GM18499 (cell line): ENCODE results near the gene FER1L5.

Experiments
- ATAC-seq: cut with Tn5 transposase; IDR thresholded peaks from one replicate; pipeline ENCODE4 v1.9.1; 2021; ENCODE audit warnings: moderate number of reproducible peaks; ENCODE audit not compliant: insufficient read depth, unreplicated experiment

Gene FER1L5

DNA sequence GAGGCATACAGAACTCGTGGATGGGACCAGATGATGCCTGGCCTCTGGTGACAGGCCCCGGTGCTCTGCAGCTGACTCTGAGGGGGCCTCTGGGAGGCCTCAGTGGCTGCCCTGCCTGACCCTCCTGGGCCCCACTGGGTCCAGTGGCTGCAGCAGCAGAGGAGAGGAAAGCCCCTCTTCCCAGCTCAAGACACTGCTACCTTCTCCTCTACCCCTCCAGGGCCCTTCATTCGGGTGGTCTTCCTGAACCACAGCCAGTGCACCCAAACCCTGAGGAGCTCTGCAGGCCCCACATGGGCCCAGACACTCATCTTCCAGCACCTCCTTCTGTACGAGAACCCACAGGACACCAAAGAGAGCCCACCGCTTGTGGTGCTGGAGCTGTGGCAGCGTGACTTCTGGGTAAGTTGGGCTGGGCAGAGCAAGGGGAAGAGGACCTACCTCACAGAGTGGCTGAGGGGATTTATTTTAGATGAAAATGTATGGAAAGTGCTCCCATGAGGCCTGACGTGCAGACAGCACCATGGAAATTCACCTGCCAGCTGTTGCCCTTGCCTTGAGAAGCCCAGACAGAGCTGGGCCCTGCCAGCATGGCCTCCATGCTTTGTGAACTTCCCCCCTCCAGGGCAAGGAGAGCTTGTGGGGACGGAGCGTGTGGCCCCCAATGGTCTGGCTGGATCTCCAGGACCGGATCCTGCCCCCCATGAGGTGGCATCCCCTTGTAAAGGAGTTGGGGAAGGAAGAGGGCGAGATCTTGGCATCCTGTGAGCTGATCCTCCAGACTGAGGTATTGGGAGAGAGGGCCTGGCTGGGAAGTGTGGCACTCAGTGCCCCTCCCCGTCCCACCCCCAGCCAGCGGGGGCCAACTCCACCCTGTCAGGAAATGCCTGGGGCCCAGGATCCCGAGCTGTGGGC is 51.0 kb downstream of the FER1L5 start:
- ATAC-seq: no peak

GRCh38 chr2:96694279-96694678 is 51.7 kb downstream of the FER1L5 start:
- ATAC-seq: no peak

GRCh38 chr2:96694816-96695455 is 52.4 kb downstream of the FER1L5 start:
- ATAC-seq: no peak

- no peak for ATAC-seq
Measured at GRCh38 chr2:96695602-96696001, 53.0 kb downstream of the FER1L5 start.

DNA sequence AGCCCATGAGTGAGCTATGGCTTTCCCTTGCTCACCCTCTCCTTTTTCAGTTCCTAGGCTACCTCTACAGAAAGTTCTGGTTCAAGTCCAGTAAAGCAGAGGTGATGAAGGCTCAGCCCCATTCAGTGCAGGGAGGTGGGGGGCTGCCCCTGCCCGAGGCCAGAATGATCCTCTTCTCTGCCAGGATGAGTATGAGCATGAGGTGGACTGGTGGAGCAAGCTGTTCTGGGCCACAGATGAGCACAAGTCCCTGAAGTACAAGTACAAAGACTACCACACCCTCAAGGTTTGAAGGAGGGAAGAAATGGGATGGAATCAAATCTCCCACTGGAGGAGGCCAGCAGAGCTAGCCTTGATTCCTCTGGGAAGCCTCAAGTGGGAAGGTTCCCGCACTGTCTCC is 54.9 kb downstream of the FER1L5 start:
- ATAC-seq: no peak

DNA sequence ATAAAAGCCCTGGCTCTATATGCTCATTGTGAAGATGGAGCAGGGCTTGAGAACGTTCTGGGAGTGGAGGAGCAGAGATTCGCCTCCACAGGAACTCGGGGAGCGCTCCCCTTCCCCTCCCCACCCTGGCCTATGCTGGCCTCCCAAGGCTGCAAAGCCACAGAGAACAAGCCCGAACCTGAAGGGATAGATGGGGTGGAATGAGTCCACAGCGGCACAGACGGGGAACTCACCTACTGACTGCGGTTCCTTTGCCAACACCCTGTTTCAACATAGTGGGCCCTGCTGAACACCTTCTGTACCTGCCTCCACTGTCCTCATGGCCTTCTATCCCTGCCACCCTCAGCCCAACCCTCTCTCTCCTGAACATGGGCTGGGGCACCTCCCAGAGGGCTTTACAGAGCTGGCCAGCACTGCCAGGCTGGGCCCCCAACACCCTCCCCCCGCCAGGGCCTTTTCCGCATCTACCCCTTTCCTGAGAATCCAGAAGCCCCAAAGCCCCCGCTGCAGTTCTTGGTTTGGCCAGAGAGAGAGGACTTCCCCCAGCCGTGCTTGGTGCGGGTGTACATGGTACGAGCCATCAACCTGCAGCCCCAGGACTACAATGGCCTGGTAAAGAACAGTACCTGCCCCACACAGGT is 55.8 kb downstream of the FER1L5 start:
- no peak for ATAC-seq

DNA sequence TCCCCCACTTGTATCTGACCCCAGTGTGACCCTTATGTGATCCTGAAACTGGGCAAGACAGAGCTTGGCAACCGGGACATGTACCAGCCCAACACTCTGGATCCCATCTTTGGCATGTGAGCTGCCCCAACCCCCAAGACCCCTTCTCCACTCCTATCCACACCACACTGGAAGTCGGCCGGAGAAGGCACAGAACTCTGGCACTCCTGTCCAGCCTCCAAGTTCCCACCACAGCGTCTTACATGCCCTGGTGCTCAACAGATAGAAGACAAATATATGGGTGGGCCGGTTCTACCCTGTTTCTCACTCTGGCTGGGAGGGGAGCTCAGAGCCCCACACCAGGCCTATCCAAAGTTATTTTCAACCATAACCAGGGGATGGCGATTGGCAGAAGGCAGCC is 56.5 kb downstream of the FER1L5 start:
- ATAC-seq: no peak

DNA sequence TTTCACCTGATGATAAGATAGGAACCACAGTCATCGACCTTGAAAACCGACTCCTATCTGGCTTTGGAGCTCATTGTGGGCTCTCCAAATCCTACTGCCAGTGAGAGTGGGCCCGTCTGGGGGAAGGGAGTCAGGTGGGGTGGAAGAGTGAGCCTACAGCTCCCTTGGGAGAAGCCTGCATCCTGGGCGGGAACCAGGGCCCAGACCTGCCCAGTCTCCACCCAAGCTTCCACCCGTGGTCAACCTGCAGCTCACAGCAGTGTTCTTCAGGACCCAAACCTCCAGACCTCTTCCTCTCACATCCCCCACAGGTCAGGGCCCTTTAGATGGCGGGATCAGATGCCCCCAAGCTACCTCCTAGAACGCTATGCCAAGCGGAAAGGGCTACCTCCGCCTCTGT is 57.1 kb downstream of the FER1L5 start:
- ATAC-seq: no peak

DNA sequence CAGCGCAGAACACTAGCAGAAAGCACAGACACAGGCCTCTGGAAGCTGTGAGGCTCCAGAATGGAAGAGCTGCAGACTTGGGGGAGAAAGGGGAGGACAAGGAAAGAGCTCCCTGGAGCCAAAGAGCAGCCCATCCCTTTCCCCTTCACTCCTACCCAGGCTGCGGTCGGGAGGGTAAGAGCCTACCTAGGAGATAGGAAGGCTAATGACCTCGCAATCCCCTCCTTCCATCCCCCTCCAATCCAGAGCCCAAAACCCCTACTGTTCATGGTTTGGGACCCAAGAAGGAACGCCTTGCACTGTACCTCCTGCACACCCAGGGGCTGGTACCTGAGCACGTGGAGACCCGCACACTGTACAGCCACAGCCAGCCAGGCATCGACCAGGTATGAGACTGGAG is 57.5 kb downstream of the FER1L5 start:
- ATAC-seq: no peak

DNA sequence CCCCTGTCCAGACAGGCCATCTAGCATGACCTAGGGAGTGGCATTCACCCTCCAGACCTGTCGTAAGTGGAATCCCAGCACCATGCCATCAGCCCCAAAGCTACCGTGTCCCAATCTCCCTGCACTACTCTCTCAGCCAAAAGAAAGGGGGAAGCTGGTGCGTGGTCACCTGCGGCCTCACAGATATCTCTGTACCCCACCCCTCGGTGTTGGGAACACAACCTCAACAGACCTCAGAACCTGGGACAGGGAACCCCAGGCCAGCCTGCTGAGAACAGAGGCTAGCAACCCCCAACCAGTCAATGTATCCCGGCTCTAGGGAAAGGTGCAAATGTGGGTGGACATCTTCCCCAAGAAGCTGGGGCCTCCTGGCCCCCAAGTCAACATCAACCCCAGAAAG is 59.1 kb downstream of the FER1L5 start:
- no peak for ATAC-seq

- ATAC-seq: no peak
Measured at GRCh38 chr2:96702098-96702785, 59.7 kb downstream of the FER1L5 start.

- no peak for ATAC-seq
Measured at GRCh38 chr2:96703021-96703751, 60.6 kb downstream of the FER1L5 start.

DNA sequence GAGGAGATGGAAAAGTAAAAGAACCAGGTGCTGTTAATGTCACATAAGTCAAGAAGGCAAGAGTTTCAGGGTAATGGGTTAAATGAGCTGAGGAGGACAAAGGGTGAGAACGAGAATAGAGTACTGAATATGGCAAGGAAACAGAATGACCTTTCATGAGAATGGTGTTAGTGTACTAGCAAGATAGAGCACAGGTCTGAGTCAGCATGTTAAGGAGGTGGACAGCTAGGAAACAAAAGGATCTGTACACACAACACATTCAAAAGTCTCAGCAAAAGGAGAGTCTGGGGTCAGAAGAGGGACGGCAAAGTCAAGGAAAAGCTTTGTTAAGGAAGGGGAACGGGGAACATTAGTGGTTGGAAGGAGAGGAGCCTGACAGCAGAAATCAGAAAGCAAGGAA is 68.4 kb downstream of the FER1L5 start:
- no peak for ATAC-seq

- no peak for ATAC-seq
Measured at GRCh38 chr2:96715658-96716057, 73.1 kb downstream of the FER1L5 start.

DNA sequence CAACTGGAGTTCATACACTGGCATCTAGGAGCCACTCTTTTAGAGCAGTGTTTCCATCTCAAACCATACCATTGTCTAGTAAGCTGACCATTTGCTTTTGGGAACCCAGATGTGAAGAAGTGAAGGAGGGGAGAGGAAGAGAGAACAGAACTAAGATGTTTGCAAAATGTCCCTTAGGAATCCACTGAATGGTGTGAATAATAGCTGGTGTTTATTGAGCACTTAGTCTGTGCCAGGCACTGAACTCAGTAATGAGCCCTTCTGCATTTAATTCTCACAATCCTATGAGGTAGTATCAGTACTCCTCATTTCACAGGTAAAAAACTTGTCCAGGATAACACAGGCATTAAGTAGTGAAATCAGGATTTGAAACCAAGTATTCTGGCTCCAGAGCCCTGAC is 73.8 kb downstream of the FER1L5 start:
- no peak for ATAC-seq

DNA sequence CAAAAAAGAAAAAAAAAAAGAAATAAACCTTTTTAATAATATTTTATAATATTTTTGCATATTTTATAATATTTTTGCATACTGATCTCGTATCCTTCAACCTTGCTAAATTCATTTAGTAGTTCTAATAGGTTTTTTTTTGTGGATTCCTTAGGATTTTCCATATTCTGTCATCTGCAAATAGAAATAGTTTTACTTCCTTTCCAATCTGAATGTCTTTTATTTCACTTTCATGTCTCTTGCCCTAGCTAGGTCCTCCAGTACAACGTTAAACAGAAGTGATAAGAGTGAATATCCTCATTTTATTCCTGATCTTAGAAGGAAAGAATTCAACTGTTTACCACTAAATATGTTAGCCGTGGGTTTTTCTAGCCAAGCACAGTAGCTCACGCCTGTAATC is 83.6 kb downstream of the FER1L5 start:
- no peak for ATAC-seq

GRCh38 chr2:96727431-96727830 is 84.9 kb downstream of the FER1L5 start:
- no peak for ATAC-seq

- no peak for ATAC-seq
Measured at GRCh38 chr2:96729748-96730147, 87.2 kb downstream of the FER1L5 start.

GRCh38 chr2:96730212-96730611 is 87.6 kb downstream of the FER1L5 start:
- no peak for ATAC-seq

GRCh38 chr2:96733931-96734330 is 91.4 kb downstream of the FER1L5 start:
- no peak for ATAC-seq
